Measurements from ENCODE around the gene LRRC27.
"Not testable (repeated sequence)": the region's sequence is repeated elsewhere in the genome, so short reads cannot be mapped to it uniquely, and the experiment has no call there.

Gene LRRC27

DNA sequence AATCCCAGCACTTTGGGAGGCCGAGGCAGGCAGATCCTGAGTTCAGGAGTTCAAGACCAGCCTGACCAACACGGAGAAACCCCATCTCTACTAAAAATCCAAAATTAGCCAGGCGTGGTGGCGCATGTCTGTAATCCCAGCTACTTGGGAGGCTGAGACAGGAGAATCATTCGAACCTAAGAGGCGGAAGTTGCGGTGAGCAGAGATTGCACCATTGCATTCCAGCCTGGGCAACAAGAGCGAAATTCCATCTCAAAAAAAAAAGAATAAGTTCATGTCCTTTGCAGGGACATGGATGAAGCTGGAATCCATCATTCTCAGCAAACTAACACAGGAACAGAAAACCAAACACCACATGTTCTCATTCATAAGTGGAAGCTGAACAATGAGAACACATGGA, 17.1 kb upstream of the LRRC27 start:
- DNase-seq (ENCODE audit: low read depth in 2 of 2, low spot score in 1 of 2): not testable (repeated sequence)

DNA sequence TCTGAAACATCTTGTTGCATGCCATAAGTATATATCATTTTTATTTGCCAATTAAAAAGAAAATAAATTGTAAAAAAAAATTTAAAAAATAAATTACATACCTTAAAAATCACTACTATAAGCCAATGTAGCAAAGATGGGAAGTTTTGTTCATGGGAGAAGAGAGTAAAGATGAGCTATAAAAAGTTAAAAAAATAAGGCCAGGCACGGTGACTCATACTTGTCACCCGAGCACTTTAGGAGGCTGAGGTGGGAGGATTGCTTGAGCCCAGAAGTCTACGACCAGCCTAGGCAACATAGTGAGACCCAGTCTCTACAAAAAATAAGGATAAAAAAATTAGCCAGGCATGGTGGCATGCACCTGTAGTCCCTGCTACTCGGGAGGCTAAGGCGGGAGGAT, 15.9 kb upstream of the LRRC27 start:
- DNase-seq (ENCODE audit: low read depth in 2 of 2, low spot score in 1 of 2): no peak

DNA sequence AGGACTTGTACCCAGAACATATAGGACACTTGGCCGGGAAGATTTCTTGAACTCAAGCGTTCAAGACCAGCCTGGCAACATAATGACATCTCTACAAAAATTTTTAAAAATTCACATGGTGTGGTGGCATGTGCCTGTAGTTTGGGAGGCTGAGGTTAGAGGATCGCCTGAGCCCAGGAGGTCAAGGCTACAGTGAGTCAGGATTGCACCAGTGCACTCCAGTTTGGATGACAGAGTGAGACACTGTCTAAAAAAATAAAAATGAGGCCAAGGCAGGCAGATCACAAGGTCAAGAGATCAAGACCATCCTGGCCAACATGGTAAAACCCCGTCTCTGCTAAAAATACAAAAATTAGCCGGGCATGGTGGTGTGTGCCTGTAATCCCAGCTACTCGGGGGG, 14.5 kb upstream of the LRRC27 start:
- not testable (repeated sequence) for DNase-seq (ENCODE audit: low read depth in 2 of 2, low spot score in 1 of 2)

DNA sequence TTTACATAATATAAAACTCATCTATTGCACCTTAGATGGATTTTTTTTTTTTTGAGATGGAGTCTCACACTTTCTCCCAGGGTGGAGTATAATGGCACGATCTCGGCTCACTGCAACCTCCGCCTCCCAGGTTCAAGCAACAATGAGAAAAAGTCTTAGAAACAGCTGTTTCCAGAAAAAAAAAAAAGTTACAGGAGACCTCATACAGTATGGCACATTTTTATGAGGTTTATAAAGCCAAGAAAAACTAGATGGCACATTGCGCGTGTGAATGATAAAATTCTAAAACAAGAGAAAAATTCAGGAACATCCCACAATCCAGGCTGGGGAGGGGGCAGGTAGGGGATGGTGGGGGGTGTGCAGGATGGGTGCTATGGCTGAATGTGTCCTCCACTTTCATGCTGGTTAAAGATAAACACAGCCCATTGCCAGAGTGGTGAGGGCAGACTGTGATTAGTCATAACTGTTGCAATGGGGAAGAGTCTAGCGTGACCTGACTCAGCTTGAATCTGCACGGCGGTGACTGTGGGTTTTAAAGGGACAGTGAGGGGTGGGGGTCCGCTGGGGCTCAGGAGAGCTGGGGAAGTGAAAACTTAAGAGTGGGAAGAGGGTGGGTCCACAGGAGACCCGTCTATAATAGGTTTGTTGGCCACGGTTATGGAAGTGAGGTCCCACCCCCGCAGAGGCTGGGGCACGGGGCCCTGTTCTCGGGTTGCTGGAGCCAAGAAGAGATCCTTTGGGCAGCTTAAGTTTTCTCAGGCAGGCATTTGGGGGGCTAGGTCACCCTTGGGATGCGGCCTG, 11.9 kb upstream of the LRRC27 start:
- DNase-seq (ENCODE audit: low read depth in 2 of 2, low spot score in 1 of 2): no peak

DNA sequence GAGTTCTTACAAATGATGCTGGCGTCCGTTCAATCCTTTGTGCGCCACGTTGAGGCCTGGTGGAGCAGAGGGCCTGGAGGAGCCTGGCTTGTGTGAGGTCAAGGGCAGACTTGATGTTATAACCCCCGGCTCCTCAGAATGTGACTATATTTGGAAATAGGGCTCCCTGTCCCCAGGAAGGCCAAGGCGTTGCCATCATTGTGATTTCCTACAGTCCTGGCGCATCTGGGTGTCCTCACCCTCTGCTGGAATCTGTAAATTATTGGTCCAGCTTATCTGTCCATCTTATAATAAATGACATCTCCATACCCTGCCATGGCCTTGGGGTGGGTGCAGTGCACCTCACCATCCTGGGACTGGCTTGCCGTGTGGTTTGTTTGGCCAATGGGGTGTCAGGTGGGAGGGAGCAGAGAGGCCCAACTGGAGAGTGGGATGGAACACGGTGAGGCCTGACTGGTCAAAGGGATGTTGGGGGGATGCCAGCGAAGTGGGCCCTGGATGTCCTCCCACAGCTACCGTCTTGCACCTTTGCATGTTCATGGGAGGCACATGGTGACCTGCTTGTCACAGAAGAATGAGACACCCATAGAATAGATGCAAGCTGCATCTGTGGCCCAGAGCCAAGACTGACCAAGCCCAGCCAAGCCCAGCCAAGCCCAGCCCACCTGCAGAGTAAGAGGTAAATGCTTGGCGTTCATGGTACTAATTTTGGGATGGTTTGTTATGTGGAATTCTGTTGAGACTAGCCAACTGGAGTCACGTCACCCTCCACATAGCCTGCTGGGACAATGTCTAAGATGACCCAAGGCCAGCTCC, 11.1 kb upstream of the LRRC27 start:
- DNase-seq (ENCODE audit: low read depth in 2 of 2, low spot score in 1 of 2): no peak

DNA sequence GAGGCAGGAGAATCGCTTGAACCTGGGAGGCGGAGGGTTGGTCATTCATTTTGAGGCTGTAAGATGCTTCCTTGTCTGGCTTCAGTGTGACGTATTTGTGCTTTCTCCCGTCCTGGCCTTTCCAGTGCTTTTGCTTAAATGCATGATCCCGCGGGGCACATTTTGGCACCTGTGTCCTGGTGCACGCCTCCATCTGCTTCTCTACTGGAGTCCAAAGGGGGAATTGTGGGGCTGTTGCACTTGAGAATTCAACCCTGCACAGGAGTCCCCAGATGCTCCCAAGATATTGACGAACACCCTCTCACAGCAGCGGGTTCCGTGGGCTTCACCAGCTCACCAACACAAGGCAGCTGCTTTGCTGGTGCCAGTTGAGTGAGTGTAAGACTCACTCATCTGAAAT, 10.3 kb upstream of the LRRC27 start:
- no peak for DNase-seq (ENCODE audit: low read depth in 2 of 2, low spot score in 1 of 2)

DNA sequence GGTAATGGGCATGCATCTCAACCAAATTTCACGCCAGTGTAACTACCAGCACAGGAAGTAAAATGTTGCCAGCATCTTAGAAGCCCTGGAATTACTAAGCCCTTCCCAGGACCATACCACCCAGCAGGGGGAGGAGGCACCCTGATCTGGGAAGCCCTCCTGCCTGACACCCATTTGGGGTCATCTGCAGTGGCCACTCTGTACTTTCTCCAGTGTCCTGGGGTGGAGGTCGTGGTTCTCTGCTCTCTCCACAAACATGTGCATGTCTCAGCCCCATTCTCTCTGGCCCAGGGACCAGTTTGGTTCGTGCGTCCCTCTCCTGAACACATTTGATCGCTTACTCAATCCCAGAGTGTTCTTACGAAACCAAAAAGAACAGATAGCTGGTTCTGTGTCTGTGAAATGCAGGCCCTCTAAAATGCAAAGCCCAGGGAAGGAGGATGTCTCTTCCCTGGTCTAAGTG, 9.4 kb upstream of the LRRC27 start:
- DNase-seq (ENCODE audit: low read depth in 2 of 2, low spot score in 1 of 2): no peak

DNA sequence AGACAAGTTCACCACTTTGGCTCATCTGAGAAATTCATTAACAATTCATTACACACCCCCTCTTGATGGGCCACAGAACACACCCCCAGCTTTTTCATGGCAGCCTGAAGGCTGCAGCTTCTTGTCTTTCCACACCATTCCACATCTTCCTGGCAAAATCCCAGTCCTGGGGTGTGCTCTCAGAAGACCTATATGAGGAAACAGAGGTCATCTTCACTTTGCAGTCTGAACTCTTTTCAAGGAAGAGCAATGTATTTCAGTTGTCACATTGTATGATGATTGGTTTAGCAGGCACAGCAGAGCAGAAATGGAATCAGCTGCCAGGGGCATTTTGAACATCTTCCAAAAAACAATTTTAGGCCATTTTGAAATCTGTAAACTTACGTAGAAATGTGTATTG, 7.8 kb upstream of the LRRC27 start:
- no peak for DNase-seq (ENCODE audit: low read depth in 2 of 2, low spot score in 1 of 2)

DNA sequence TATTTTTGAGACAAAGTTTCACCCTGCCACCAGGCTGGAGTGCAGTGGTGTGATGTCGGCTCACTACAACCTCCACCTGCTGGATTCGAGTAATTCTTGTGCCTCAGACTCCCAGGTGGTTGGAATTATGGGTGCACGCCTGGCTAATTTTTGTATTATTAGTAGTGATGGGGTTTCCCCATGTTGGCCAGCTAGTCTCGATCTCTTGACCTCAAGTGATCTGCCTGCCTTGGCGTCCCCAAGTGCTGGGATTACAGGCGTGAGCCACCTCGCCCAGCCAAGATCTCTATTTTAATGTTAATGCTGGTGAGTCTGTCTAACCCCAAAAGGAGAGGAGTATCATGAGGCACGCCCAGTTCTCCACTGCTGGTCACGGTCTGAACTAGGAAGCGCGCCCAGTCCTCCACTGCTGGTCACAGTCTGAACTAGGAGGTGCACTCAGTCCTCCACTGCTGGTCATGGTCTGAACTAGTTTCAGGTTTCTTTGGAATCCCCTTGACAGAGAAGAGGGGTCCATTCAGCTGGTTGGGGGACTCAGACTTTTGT, 5.6 kb upstream of the LRRC27 start:
- no peak for DNase-seq (ENCODE audit: low read depth in 2 of 2, low spot score in 1 of 2)

DNA sequence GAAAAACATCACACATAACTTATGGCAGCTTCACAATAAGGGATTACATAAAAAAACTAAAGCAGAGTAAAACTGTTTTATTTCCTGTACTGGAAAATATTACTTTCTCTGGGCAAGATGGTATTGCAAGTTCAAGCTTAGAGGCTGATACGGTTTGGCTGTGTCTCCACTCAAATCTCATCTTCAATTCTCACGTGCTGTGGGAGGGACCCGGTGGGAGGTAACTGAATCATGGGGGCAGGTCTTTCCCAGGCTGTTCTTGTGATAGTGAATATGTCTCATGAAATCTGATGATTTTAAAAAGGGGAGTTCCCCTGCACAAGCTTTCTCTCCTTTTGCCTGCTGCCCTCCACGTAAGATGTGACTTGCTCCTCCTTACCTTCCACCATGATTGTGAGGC, 5.1 kb upstream of the LRRC27 start:
- DNase-seq (ENCODE audit: low read depth in 2 of 2, low spot score in 1 of 2): no peak

DNA sequence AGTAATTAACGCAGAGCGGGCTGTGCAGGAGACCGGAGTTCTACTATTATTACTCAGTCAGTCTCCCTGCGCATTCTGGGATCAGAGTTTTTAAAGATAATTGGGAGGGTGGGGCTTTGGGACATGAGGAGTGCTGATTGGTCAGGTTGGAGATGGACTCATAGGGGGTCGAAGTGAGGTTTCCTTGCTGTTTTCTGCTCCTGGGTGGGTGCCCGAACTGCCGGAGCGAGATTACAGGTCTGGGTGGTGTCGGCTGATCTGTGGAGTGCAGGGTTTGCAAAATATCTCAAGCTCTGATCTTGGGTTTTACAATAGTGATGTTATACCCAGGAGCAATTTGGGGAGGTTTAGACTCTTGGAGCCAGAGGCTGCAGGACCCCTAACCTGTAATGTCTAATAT, 3.9 kb upstream of the LRRC27 start:
- no peak for DNase-seq (ENCODE audit: low read depth in 2 of 2, low spot score in 1 of 2)

DNA sequence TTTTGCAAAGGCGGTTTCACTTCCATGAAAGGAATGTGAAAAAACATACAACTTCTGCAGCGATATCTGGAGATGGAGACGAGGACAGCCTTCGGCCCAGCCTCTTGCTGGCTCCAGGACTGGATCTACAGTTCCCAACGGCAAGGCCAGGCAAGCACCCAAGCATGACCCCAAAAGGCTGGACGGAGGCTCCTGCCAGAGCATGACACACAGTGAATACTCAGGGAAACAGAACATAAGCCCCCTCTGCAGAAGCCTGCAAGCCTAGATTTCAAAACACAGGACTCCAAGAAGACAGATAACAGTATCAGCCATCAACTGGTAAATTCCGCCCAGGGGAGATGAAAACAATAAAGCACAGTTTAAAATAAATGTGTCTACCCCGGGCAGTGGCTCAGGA, 3.3 kb upstream of the LRRC27 start:
- DNase-seq (ENCODE audit: low read depth in 2 of 2, low spot score in 1 of 2): no peak

DNA sequence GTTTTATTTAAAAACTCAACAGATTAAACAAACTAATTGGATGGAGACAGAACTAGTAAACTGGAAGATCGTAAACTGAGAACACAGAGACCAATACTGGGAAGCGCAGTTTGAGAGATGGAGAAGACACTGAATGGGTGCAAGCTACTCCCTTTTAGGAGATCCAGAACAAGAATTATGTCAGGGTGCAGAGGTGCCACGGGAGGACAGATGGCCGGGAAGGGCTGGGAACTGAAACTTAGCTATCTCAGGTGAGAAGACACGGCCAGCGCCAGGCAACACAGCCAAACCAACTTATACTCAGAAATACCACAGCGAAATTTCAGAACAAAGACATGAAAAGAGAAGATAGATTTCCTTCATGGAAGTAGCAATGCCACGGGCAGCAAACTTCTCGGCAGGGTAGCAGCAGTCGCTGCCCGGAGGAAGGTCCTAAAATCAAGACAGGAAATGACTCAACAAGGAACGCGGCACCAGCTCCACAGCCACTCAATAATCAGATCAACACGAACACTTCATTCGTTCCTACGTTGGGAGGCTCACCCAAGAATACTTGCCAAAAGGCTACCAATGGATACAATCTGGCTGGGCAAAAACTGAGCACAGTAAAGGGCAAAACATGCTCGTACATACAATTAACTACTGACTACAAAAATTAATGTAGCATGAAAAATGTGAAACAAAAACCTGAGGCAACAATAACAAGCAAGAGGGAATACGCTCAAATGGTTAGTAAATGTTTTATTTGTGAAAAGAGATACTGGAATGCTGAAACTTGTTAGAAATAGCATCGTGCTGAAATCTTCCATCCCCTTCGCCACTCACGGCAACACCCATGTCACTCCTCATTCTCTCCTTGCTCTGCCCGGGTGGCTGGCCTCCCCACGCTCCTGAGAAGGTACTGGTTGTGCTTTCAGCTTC, 2.2 kb upstream of the LRRC27 start:
- no peak for DNase-seq (ENCODE audit: low read depth in 2 of 2, low spot score in 1 of 2)

DNA sequence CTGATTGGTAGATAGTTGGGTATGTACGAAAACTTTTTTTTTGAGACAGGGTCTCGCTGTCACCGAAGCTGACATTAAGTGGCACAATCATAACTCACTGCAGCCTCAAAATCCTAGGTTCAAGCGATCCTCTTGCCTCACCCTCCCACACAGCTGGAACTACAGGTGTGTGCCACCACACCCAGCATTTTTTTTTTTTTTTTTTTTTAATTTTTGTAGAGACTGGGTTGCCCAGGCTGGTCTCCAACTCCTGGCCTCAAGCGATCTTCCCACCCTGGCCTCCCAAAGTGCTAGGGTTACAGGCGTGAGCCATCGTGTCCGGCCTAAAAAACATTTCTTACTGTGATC, 1.5 kb upstream of the LRRC27 start:
- no peak for DNase-seq (ENCODE audit: low read depth in 2 of 2, low spot score in 1 of 2)

DNA sequence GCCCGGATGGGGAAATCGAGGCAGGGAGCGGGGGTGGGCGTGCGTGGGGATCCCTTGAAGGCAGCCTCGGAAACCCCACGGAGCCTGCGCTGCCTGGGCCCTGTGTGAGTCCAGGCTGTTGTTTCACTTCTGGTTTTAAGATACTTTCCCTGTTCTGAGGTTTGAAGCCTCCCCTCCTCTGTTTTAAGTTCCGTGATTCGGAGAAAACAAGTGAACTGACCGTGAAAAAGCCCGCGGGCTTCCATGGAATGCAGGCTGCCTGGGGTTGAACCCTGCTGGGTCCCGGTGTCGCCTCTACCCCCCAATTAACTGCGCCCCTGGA, 401 bp downstream of the LRRC27 start:
- DNase-seq (ENCODE audit: low read depth in 2 of 2, low spot score in 1 of 2): peak in 1 of 2 donors; percentile 22

DNA sequence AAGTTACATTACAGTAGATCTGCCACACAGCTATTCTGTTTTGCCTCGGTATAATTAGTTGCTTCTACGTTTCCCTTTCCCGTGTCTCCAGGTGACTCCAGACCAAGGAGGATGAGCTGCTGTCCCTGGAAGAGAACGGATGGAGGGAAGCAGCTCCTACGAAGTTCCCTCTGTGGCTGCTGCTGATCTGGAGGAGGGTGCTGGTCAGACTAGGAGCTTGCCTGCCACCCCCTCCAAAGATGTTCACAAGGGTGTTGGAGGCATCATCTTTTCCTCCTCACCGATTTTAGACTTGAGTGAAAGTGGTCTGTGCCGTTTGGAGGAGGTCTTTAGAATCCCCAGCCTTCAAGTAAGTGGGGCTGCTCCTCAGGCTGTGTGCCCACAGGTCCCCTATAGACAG, 1.4 kb downstream of the LRRC27 start:
- no peak for DNase-seq (ENCODE audit: low read depth in 2 of 2, low spot score in 1 of 2)

DNA sequence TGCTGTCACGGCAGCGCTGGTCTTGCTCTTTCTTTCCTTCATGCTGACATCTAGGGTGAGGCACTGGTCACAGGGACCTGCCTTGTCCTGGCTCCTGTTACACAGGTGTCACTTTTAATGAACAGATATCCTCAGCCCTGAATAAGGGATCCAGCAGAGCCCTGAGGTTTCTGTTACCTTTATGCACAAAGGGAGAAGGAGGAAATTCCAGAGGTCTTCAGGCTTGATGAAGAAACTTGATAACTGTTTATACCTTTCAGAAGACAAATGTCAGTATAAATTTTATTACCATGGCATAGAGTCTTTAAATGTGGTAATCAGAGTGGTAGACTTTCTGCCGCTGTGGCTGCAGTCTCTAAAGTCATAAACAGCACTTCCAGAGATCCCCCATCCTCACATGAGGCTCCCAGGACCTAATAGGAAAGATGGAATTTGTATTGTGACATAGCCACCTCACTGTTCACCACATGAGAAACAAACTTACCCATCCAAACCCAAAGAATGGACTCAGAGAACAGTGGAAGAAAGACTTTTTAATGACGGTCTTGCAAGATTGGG, 2.7 kb downstream of the LRRC27 start:
- DNase-seq (ENCODE audit: low read depth in 2 of 2, low spot score in 1 of 2): no peak

DNA sequence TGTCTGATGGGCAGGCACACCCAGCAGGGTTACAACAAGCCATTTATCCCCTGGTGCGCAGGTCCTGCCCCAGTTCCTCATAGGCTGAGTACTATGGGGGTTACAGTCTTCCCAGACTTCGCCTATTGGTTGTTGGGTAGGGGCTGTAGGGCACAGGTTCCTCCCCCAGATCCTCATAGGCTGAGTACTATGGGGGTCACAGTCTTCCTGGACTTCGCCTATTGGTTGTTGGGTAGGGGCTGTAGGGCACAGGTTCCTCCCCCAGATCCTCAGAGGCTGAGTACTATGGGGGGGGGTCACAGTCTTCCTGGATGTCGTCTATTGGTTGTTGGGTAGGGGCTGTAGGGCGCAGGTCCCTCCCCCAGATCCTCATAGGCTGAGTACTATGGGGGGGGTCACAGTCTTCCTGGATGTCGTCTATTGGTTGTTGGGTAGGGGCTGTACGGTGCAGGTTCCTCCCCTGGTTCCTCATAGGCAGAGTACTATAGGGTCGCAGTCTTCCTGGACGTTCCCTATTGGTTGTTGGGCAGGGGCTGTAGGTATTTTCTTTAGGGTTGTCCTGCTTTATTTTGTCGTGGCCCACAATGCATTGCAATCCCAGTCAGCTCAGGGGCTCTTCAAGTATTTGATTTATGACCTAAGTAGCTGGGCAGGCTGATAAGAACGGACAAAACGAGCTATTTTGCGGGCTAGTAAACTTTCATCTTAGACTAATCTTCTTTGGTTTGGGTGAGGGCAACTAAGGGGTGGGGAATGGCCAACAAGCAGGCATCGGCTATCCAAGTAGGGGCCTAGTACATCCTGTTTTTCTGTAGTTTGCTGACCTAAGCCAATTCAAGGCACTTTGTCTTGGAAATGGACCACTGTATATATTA, 3.4 kb downstream of the LRRC27 start:
- no peak for DNase-seq (ENCODE audit: low read depth in 2 of 2, low spot score in 1 of 2)

DNA sequence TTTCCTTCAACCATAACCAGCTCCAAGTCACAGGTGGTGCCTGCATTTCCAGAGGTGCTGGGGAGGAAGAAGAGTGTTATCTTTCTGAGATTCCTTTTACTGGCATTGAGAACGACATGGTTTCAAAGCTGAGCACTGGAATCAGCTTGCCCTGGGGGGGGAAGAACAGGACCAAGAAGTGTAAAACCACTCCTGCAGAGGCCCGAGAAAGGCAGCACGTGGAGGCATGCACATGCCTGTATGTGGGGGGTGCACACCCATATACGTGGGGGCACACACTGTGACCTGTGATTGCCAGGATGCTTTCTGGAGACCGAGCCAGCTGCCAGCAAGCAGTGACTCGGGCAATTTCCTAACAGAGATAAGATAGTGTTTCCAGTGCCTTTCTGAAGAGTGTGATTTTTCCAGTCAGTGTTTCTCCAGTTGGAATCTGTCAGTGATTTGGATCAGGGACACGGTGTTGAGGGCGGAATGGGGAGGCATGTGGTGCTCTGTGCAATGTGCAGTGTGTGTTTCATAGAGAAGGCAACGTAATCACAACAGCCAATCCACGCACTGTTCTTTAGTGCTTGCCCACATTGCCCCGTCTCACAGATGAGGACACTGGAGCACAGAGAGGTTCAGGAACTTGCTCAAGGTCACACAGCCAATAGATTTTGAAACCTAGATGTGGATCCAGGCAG, 4.2 kb downstream of the LRRC27 start:
- no peak for DNase-seq (ENCODE audit: low read depth in 2 of 2, low spot score in 1 of 2)
